DND-41 (cell line): ENCODE data around the gene CCDC97.

ENCODE experiments used
- CTCF ChIP-seq: IDR thresholded peaks from 2 replicates; pipeline ENCODE4 v1.5.1; 2012; ENCODE audit warnings: borderline replicate concordance, low read length, moderate library complexity, mild to moderate bottlenecking; ENCODE audit not compliant: poor library complexity, severe bottlenecking; ENCODE audit errors: extremely low read depth
- EZH2 ChIP-seq: IDR thresholded peaks from 3 replicates; pipeline ENCODE4 v1.6.1; 2012; ENCODE audit warnings: borderline replicate concordance, low read depth, mild to moderate bottlenecking, moderate library complexity, low read length, inconsistent platforms; ENCODE audit not compliant: severe bottlenecking

- TF ChIP-seq CTCF (peak; percentile 33), EZH2 (no peak)
These were observed 11.8 kb downstream of the CCDC97 start for GRCh38 chr19:41321600-41322270.
